SK-N-SH (cell line): ENCODE data around the gene SLC38A2. TPM values are rescaled to one million over a fixed set of nuclear protein-coding genes. Genes with fewer than 3 reads are reported as not detected.

Experiments
- CTCF ChIA-PET: fragments of 300-600, 350-600 bp; formaldehyde crosslinking; extraction: SDS; loops from one replicate; lab custom pipeline; 2021; lab: Yijun Ruan, JAX
- POLR2A ChIA-PET: fragments of 350-600 bp; sonication (Branson Sonifier 250); formaldehyde crosslinking; extraction: SDS; loops from one replicate; lab custom pipeline; 2020; ENCODE audit warnings: antibody characterized with exemption, inconsistent platforms; lab: Yijun Ruan, JAX
- DNase-seq: peaks from one replicate; pipeline ENCODE4 v3.0.0; 2012
- H2AFZ ChIP-seq: fragments of 200-600 bp; sonication (generic); 2 replicates; pipeline ENCODE4 v1.8.1; 2016; ENCODE audit warnings: antibody characterized with exemption, mild to moderate bottlenecking, low read depth
- H3F3A ChIP-seq: fragments of 200-600 bp; sonication (generic); replicated peaks from 2 replicates; pipeline ENCODE3; 2016; ENCODE audit warnings: antibody characterized with exemption, mild to moderate bottlenecking; ENCODE audit not compliant: insufficient read depth
- H3K27ac ChIP-seq, 2 experiments: fragments of 200-500 bp in 1 of 2; fragments of 200-600 bp in 1 of 2; sonication (Bioruptor generic) in 1 of 2; sonication (generic), shearing (Covaris generic) in 1 of 2; 2 replicates each; pipeline versions ENCODE4 v1.5.1 to v1.6.1; 2014 to 2016; ENCODE audit warnings: low read depth in 2 of 2, inconsistent platforms in 1 of 2, low read length in 1 of 2, mild to moderate bottlenecking in 1 of 2, mixed read lengths in 1 of 2
- H3K27me3 ChIP-seq: fragments of 200-600 bp; sonication (generic), shearing (Covaris generic); 2 replicates; pipeline ENCODE4 v1.6.1; 2016; ENCODE audit warnings: mixed run types; ENCODE audit not compliant: insufficient read depth
- H3K36me3 ChIP-seq, 2 experiments: fragments of 200-500 bp in 1 of 2; fragments of 200-600 bp in 1 of 2; sonication (Bioruptor generic) in 1 of 2; sonication (generic) in 1 of 2; replicated peaks in 1 of 2; 2 replicates each; pipeline versions ENCODE3 to v1.5.1; 2014 to 2016; ENCODE audit warnings: low read length in 1 of 2, mild to moderate bottlenecking in 1 of 2; ENCODE audit not compliant: insufficient read depth in 2 of 2, control insufficient read depth in 1 of 2
- H3K4me1 ChIP-seq, 2 experiments: fragments of 200-500 bp in 1 of 2; fragments of 200-600 bp in 1 of 2; sonication (Bioruptor generic) in 1 of 2; sonication (generic), shearing (Covaris generic) in 1 of 2; 2 replicates each; pipeline versions ENCODE4 v1.5.1 to v1.6.1; 2014 to 2016; ENCODE audit warnings: low read depth in 1 of 2, low read length in 1 of 2, mixed run types in 1 of 2; ENCODE audit not compliant: insufficient read depth in 2 of 2, control insufficient read depth in 1 of 2
- H3K4me2 ChIP-seq: fragments of 200-600 bp; sonication (generic), shearing (Covaris generic); 2 replicates; pipeline ENCODE4 v1.6.1; 2017; ENCODE audit warnings: mixed run types
- H3K4me3 ChIP-seq, 2 experiments: fragments of 200-500 bp in 1 of 2; fragments of 200-600 bp in 1 of 2; sonication (Bioruptor generic) in 1 of 2; sonication (generic), shearing (Covaris generic) in 1 of 2; 2 replicates each; pipeline versions ENCODE4 v1.5.1 to v1.8.1; 2014 to 2016; ENCODE audit warnings: low read depth in 2 of 2, inconsistent platforms in 1 of 2, low read length in 1 of 2, mild to moderate bottlenecking in 1 of 2, mixed read lengths in 1 of 2, moderate library complexity in 1 of 2
- H3K79me2 ChIP-seq: fragments of 200-600 bp; sonication (generic); 2 replicates; pipeline ENCODE4 v1.8.1; 2017; ENCODE audit warnings: mild to moderate bottlenecking; ENCODE audit not compliant: insufficient read depth
- H3K9ac ChIP-seq: fragments of 200-600 bp; sonication (generic); 2 replicates; pipeline ENCODE4 v1.6.1; 2017; ENCODE audit warnings: mixed run types
- H3K9me2 ChIP-seq: fragments of 200-600 bp; sonication (generic); 2 replicates; pipeline ENCODE4 v1.6.1; 2017; ENCODE audit warnings: mixed run types
- H3K9me3 ChIP-seq: fragments of 200-600 bp; sonication (generic); 2 replicates; pipeline ENCODE4 v1.6.1; 2017; ENCODE audit warnings: mixed run types, mild to moderate bottlenecking, moderate library complexity
- H4K20me1 ChIP-seq: fragments of 200-600 bp; sonication (generic); 2 replicates; pipeline ENCODE4 v1.6.1; 2017; ENCODE audit warnings: mild to moderate bottlenecking, mixed run types; ENCODE audit not compliant: insufficient read depth
- EP300 ChIP-seq, 2 experiments: IDR thresholded peaks; 2 replicates each; pipeline versions ENCODE4 v1.4.0 to v1.6.1; 2012; ENCODE audit warnings: borderline replicate concordance in 1 of 2, low read depth in 1 of 2, low read length in 1 of 2
- FOSL2 ChIP-seq: IDR thresholded peaks from 2 replicates; pipeline ENCODE4 v1.4.0; 2012; ENCODE audit warnings: low read depth, mild to moderate bottlenecking, moderate library complexity, borderline replicate concordance
- FOXJ3 ChIP-seq: sonication (generic); formaldehyde crosslinking; IDR thresholded peaks from 2 replicates; pipeline ENCODE4 v1.5.1; 2020; ENCODE audit warnings: mild to moderate bottlenecking, missing genetic modification reagents
- GABPA ChIP-seq: IDR thresholded peaks from 2 replicates; pipeline ENCODE4 v1.4.0; 2012; ENCODE audit warnings: low read depth, mild to moderate bottlenecking
- JUND ChIP-seq: IDR thresholded peaks from 2 replicates; pipeline ENCODE4 v1.4.0; 2012
- MEF2A ChIP-seq: IDR thresholded peaks from 2 replicates; pipeline ENCODE4 v1.4.0; 2012; ENCODE audit warnings: low read depth, borderline replicate concordance
- MXI1 ChIP-seq: IDR thresholded peaks from 2 replicates; pipeline ENCODE4 v1.6.1; 2012; ENCODE audit warnings: mild to moderate bottlenecking, low read depth, low read length, improper control_type of control experiment
- NFIC ChIP-seq: IDR thresholded peaks from 2 replicates; pipeline ENCODE4 v1.4.0; 2012; ENCODE audit warnings: borderline replicate concordance
- POLR2AphosphoS5 ChIP-seq: IDR thresholded peaks from 2 replicates; pipeline ENCODE4 v1.6.1; 2012; ENCODE audit warnings: low read depth, low read length
- REST ChIP-seq: IDR thresholded peaks from 2 replicates; pipeline ENCODE4 v1.6.1; 2012; ENCODE audit warnings: mild to moderate bottlenecking, low read depth, low read length, moderate library complexity
- RXRA ChIP-seq: IDR thresholded peaks from 2 replicates; pipeline ENCODE4 v1.4.0; 2012; ENCODE audit warnings: low read depth, mild to moderate bottlenecking, borderline replicate concordance
- SIN3A ChIP-seq: IDR thresholded peaks from 2 replicates; pipeline ENCODE4 v1.6.1; 2012; ENCODE audit warnings: low read depth, mild to moderate bottlenecking, low read length, moderate library complexity, borderline replicate concordance
- TAF1 ChIP-seq: IDR thresholded peaks from 2 replicates; pipeline ENCODE4 v1.6.1; 2012; ENCODE audit warnings: low read depth, mild to moderate bottlenecking, low read length, moderate library complexity, borderline replicate concordance
- TCF12 ChIP-seq: IDR thresholded peaks from 2 replicates; pipeline ENCODE4 v1.4.0; 2012
- TEAD4 ChIP-seq: IDR thresholded peaks from 2 replicates; pipeline ENCODE4 v1.4.0; 2012; ENCODE audit warnings: mild to moderate bottlenecking, borderline replicate concordance; ENCODE audit not compliant: insufficient read depth
- USF2 ChIP-seq: fragments of 150-350 bp; IDR thresholded peaks from 2 replicates; pipeline ENCODE4 v1.6.1; 2017; ENCODE audit warnings: antibody characterized with exemption, low read length, low read depth, borderline replicate concordance
- YY1 ChIP-seq: IDR thresholded peaks from 2 replicates; pipeline ENCODE4 v1.4.0; 2012; ENCODE audit warnings: low read depth, mild to moderate bottlenecking
- ZBTB33 ChIP-seq: IDR thresholded peaks from 2 replicates; pipeline ENCODE4 v1.4.0; 2012; ENCODE audit warnings: low read depth, borderline replicate concordance
- WGBS: methylation state at CpG from one replicate; pipeline ENCODE4 v1.1.6; 2017; ENCODE audit warnings: low lambda C conversion rate; 5-methylcytosine and 5-hydroxymethylcytosine counted together
- polyA plus RNA-seq, 3 experiments: library from polyadenylated mRNA; depleted of rRNA; stranded (reverse); fragments of >200 nt; gene quantifications; 2 replicates each; pipeline ENCODE4 v1.2.3, GENCODE V29; 2012
- TF ChIP-seq, protein P1 (sequence below): IDR thresholded peaks from 2 replicates; pipeline ENCODE4; 2012
- TF ChIP-seq, protein P2 (sequence below): fragments of 200-600 bp; sonication (generic); IDR thresholded peaks from 2 replicates; pipeline ENCODE4 v1.6.1; 2017; ENCODE audit warnings: antibody characterized with exemption, mild to moderate bottlenecking, moderate library complexity

Gene SLC38A2
- polyA plus RNA-seq, 1 of the 3 experiments (the other 2 are of a cell fraction) = 135 TPM

DNA sequence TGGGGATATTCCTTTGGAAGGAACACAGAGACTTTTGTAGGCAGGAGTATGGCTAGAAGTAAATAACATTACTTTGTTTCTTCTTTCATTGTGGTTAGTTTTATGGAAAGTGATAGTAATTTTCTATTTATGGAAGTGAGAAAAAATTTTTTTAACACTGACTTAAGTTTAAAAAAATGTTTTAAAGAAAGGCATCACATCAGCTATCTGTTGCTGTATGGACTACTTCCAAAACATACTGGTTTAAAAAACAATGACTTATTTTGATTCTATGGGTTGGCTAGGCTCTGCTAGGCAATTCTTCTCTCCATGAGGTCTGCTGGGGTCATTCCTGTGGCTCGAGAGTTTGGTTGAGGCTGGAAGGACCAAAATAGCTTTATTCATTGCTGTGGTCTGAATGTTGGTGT, 31.7 kb upstream of the SLC38A2 start:
- WGBS = 20% methylated on average over 1 of the region's 1 CpG
- ChIA-PET CTCF (no interaction called here), POLR2A (no interaction called here)
- no peak for DNase-seq
- Histone ChIP-seq H3K4me3 (no peak overlapping the region), H3F3A (peaks cover 33% of the 10 kb centered on the region), H2AFZ (no peak overlapping the region), H4K20me1 (no peaks in the 10 kb centered on the region), H3K9ac (peak overlapping the region; percentile 31; the same call in 1 of the 2 replicates), H3K9me3 (no peaks in the 10 kb centered on the region), H3K4me1 (peaks cover 3 to 29% of the 10 kb centered on the region in 2 experiments), H3K9me2 (no peaks in the 10 kb centered on the region), H3K4me2 (peak overlapping the region; percentile 41; the same call in 1 of the 2 replicates), H3K27ac (peak overlapping the region; percentile 77 to 88; a peak in 3 of 4 replicates), H3K79me2 (no peaks in the 10 kb centered on the region), H3K36me3 (no peaks in the 10 kb centered on the region), H3K27me3 (no peaks in the 10 kb centered on the region)
- TF ChIP-seq FOXJ3 (no peak), POLR2AphosphoS5 (no peak), YY1 (no peak), TEAD4 (no peak), EP300 (IDR thresholded peaks at IDR 0.05; ENCODE audit: borderline replicate concordance in 1 of 2, low read depth in 1 of 2, low read length in 1 of 2) (peak in 1 of 2 experiments; percentile 49; a peak in 2 of 4 replicates), NFIC (peak; percentile 43), MEF2A (0 out of 2 replicates have a peak, but pooled peaks have one; percentile 53), SIN3A (no peak), TAF1 (no peak), TCF12 (peak; percentile 50), REST (no peak), GABPA (no peak), ZBTB33 (no peak), JUND (peak; percentile 11; the same call in 1 of the 2 replicates), MXI1 (no peak), RXRA (peak; percentile 35; the same call in 1 of the 2 replicates), USF2 (no peak), FOSL2 (no peak)
- TF ChIP-seq, protein P1, sequence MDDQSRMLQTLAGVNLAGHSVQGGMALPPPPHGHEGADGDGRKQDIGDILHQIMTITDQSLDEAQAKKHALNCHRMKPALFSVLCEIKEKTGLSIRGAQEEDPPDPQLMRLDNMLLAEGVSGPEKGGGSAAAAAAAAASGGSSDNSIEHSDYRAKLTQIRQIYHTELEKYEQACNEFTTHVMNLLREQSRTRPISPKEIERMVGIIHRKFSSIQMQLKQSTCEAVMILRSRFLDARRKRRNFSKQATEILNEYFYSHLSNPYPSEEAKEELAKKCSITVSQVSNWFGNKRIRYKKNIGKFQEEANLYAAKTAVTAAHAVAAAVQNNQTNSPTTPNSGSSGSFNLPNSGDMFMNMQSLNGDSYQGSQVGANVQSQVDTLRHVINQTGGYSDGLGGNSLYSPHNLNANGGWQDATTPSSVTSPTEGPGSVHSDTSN = peak; percentile 32
- TF ChIP-seq, protein P2, sequence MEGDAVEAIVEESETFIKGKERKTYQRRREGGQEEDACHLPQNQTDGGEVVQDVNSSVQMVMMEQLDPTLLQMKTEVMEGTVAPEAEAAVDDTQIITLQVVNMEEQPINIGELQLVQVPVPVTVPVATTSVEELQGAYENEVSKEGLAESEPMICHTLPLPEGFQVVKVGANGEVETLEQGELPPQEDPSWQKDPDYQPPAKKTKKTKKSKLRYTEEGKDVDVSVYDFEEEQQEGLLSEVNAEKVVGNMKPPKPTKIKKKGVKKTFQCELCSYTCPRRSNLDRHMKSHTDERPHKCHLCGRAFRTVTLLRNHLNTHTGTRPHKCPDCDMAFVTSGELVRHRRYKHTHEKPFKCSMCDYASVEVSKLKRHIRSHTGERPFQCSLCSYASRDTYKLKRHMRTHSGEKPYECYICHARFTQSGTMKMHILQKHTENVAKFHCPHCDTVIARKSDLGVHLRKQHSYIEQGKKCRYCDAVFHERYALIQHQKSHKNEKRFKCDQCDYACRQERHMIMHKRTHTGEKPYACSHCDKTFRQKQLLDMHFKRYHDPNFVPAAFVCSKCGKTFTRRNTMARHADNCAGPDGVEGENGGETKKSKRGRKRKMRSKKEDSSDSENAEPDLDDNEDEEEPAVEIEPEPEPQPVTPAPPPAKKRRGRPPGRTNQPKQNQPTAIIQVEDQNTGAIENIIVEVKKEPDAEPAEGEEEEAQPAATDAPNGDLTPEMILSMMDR = no peak
